Mesothelial cell of epicardium (in vitro differentiated cells): ENCODE data around the gene MAP2K3. TPM values are rescaled to one million over a fixed set of nuclear protein-coding genes. Genes with fewer than 3 reads are reported as not detected.
A peak's percentile ranks its signal among the peaks of the same experiment; 100 is the strongest.

Source experiments
- DNase-seq, 2 experiments: peaks; one replicate each; pipeline ENCODE4 v3.0.0; 2021; ENCODE audit warnings: low spot score in 2 of 2; ENCODE audit not compliant: unreplicated experiment in 2 of 2
- H3K27ac Mint-ChIP-seq: 2 replicates; pipeline ENCODE4 v1.8.0; 2021; ENCODE audit warnings: mixed read lengths
- H3K27me3 Mint-ChIP-seq: 2 replicates; pipeline ENCODE4 v1.8.0; 2021; ENCODE audit warnings: low read depth, mixed read lengths
- H3K36me3 Mint-ChIP-seq: 2 replicates; pipeline ENCODE4 v1.8.0; 2021; ENCODE audit warnings: mixed read lengths
- H3K4me1 Mint-ChIP-seq: 2 replicates; pipeline ENCODE4 v1.8.0; 2021; ENCODE audit warnings: mixed read lengths
- H3K4me3 Mint-ChIP-seq: 2 replicates; pipeline ENCODE4 v1.8.0; 2021; ENCODE audit warnings: mild to moderate bottlenecking, moderate library complexity, mixed read lengths
- H3K9me3 Mint-ChIP-seq: 2 replicates; pipeline ENCODE4 v1.8.0; 2021; ENCODE audit warnings: mixed read lengths
- CTCF ChIP-seq: fragments of 200-600 bp; sonication (generic); IDR thresholded peaks from one replicate; pipeline ENCODE4 v1.5.0; 2021; ENCODE audit warnings: antibody characterized with exemption; ENCODE audit not compliant: unreplicated experiment
- total RNA-seq: library from RNA; stranded (reverse); gene quantifications from 3 replicates; pipeline ENCODE4 v1.2.1, GENCODE V29; 2021

Gene MAP2K3
- total RNA-seq, 1 donor from 2014 or later = 26.8 TPM

GRCh38 chr17:21271454-21272183 is 12.9 kb upstream of the MAP2K3 start:
- H3K27ac Mint-ChIP-seq = no peak overlapping the region

GRCh38 chr17:21272250-21272649 is 12.3 kb upstream of the MAP2K3 start:
- no peak for DNase-seq
- Mint-ChIP-seq H3K36me3 (no peaks in the 10 kb centered on the region), H3K4me3 (no peak overlapping the region), H3K4me1 (peaks cover 18% of the 10 kb centered on the region), H3K9me3 (no peaks in the 10 kb centered on the region), H3K27ac (no peak overlapping the region), H3K27me3 (peaks cover 10% of the 10 kb centered on the region)
- no peak for TF ChIP-seq CTCF

More at GRCh38 chr17:21271454-21272183, 12.9 kb upstream of the MAP2K3 start:
- TF ChIP-seq CTCF = no peak
- DNase-seq = no peak
- no peak overlapping the region for H3K4me3 Mint-ChIP-seq
- H3K9me3 Mint-ChIP-seq = no peaks in the 10 kb centered on the region
- H3K27me3 Mint-ChIP-seq = peaks cover 5% of the 10 kb centered on the region
- no peaks in the 10 kb centered on the region for H3K36me3 Mint-ChIP-seq
- peaks cover 18% of the 10 kb centered on the region for H3K4me1 Mint-ChIP-seq

DNA sequence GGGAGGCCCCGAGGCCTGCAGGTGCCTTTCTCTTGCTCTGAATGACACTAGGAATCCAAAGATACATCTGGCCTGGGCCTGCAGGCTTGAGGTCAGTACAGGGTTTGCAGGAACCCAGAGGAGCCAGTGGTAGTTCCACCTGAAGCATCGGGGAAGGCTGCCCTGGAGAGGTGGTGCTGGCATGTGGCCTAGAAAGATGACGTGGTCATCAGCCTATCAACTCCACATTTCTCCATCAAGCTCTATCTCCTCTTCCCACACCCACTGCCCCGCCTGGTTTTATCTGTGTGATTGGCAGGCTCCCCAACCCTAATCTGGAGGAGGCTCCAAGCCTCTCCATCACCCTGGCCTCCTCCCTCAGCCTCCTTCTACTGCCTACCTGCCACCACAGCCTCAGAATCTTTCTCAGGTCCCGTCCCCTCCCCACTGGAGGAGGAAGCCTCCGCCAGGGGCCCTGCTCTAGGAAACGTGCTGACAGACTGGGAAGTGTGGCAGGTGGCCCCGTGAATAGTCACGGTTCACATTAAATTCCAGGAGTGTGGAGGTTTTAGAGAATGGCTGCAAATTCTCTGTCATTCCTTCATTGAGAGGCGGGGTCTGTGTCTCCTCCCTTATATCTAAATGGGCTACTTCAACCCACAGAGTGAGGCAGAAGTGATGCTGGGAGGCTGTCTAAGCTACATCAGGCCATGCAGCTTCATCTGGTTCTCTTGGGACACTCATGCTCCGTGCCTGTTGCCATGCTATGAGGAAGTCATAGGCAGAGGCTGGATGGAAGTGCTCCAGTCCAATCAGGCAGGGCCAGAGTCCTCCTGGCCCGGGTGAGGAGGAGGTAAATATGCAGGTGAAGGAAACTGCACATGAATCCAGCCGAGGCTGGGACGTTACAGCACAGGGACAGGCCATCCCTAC is 11.4 kb upstream of the MAP2K3 start:
- Mint-ChIP-seq H3K27me3 (peaks cover 14% of the 10 kb centered on the region), H3K36me3 (no peaks in the 10 kb centered on the region), H3K9me3 (no peaks in the 10 kb centered on the region), H3K4me1 (peaks cover 18% of the 10 kb centered on the region), H3K4me3 (no peak overlapping the region), H3K27ac (no peak overlapping the region)
- no peak for TF ChIP-seq CTCF
- DNase-seq = no peak

- TF ChIP-seq CTCF = no peak
- DNase-seq = no peak
- Mint-ChIP-seq H3K36me3 (no peaks in the 10 kb centered on the region), H3K4me1 (peaks cover 12% of the 10 kb centered on the region), H3K9me3 (no peaks in the 10 kb centered on the region), H3K27me3 (peaks cover 22% of the 10 kb centered on the region), H3K27ac (peak overlapping the region; percentile 13), H3K4me3 (peak overlapping the region; percentile 69)
Observed at GRCh38 chr17:21275047-21275578, 9.4 kb upstream of the MAP2K3 start.

- H3K9me3 Mint-ChIP-seq = no peaks in the 10 kb centered on the region
- no peak overlapping the region for H3K27ac Mint-ChIP-seq
Observed at GRCh38 chr17:21275579-21276263, 8.8 kb upstream of the MAP2K3 start.

More at GRCh38 chr17:21275579-21276263, 8.8 kb upstream of the MAP2K3 start:
- Mint-ChIP-seq H3K4me1 (peaks cover 12% of the 10 kb centered on the region), H3K4me3 (peak overlapping the region; percentile 69), H3K36me3 (no peaks in the 10 kb centered on the region), H3K27me3 (peaks cover 23% of the 10 kb centered on the region)
- peak; percentile 91 to 94 for DNase-seq
- no peak for TF ChIP-seq CTCF
